ENCODE results near the gene EDN3.

- TF ChIP-seq CTCF (IDR thresholded peaks at IDR 0.05; ENCODE audit: control extremely low read depth in 1 of 3, insufficient read depth in 1 of 3, low read depth in 1 of 3, low read length in 3 of 3) (no peak), CEBPB (IDR thresholded peaks at IDR 0.05; ENCODE audit: low read depth, low read length) (no peak), POLR2A (IDR thresholded peaks at IDR 0.05; ENCODE audit: control extremely low read depth in 1 of 2, low read depth in 2 of 2, low read length in 2 of 2) (no peak), EP300 (IDR thresholded peaks at IDR 0.05; ENCODE audit: borderline replicate concordance in 1 of 2, low read depth in 2 of 2, low read length in 2 of 2) (no peak), JUND (IDR thresholded peaks at IDR 0.05; ENCODE audit: low read length) (no peak), RAD21 (IDR thresholded peaks at IDR 0.05 in 1 of 2, conservative IDR thresholded peaks at IDR 0.05 in 1 of 2; ENCODE audit: low read depth in 2 of 2, low read length in 2 of 2) (no peak), CREB1 (IDR thresholded peaks at IDR 0.05) (no peak), EGR1 (IDR thresholded peaks at IDR 0.05; ENCODE audit: borderline replicate concordance, low read depth, low read length) (no peak), SP4 (IDR thresholded peaks at IDR 0.05; ENCODE audit: low read length) (no peak)
Measured at GRCh38 chr20:59305908-59306655, 5.7 kb downstream of the EDN3 start.
